Mesenteric fat pad (tissue), 1 donor: ENCODE data around the gene DEFB131A. TPM values are rescaled to one million over a fixed set of nuclear protein-coding genes. Genes with fewer than 3 reads are reported as not detected.
"Not testable (repeated sequence)": the region's sequence is repeated elsewhere in the genome, so short reads cannot be mapped to it uniquely, and the experiment has no call there.

Source experiments
- DNase-seq: peaks from one replicate; pipeline ENCODE4 v3.0.0-alpha.2; 2020; ENCODE audit warnings: low spot score
- long read RNA-seq: library from polyadenylated mRNA; unstranded; transcript quantifications from one replicate; pipeline ENCODE4 v2.0.0, GENCODE V29; 2020
- total RNA-seq: library from RNA; stranded (reverse); fragmentation: NEBNext Ultra II Directional; extraction: Animal tissue kit (Norgen Biotek cat#: 25700); gene quantifications from one replicate; pipeline ENCODE4 v1.2.1, GENCODE V29; 2021
- donor health status: DM: yes; HTN: yes; CAD: no.

The DEFB131A gene
- total RNA-seq, result not detected
- long read RNA-seq, result 0 reads

DNA sequence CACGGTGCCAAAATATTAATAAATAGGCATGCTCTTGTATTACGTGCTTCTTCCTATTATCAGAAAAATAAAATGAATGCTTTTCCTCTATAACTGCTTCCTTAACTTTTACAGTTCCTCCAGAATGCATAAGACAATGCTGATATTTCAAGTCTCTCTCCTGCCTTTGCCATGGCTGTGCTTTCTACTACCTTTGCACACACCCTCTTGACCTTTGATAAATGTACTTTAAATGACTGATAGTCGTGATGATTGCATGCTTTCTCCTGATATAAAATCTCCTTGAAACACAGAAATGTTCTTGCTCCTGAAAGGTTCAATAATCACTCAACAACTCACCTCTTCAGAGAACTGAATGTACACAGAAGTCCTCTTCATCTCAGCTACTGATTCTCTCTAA lies at the start of gene DEFB131A:
DEFB131A (plus strand) TSS at position 301 of the 400 bp plus-strand sequence. CDS start 120 bp downstream, outside the sequence.
- DNase-seq, result not testable (repeated sequence)

DNA sequence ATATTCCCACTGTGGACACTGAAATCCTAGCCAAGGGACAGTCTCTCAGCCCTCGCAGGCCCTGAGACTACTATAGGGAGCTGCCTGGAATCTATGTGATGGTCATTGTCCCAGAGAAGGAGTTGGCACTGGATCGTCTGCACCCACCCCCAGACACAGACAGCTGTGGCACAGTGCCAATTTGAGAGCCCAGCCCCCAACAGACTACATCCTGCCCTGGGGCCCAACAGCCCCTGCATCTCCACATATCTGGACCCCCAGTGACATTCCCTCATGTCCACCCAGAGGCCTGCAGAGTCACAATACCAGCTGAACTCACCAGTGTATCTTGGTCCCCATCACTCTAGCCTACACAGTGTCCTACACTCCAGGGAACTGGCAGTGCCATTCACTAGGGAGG lies 38.4 kb upstream of the DEFB131A start:
- not testable (repeated sequence) for DNase-seq

- not testable (repeated sequence) for DNase-seq
These were observed 37.7 kb upstream of the DEFB131A start for GRCh38 chr4:9406491-9406890.

- no peak for DNase-seq
These were observed 34.4 kb upstream of the DEFB131A start for GRCh38 chr4:9409793-9410192.

GRCh38 chr4:9421884-9422455 lies 22.2 kb upstream of the DEFB131A start:
- not testable (repeated sequence) for DNase-seq

- DNase-seq, result not testable (repeated sequence)
These were observed 18.3 kb upstream of the DEFB131A start for GRCh38 chr4:9425916-9426315.

GRCh38 chr4:9430061-9430460 lies 14.2 kb upstream of the DEFB131A start:
- DNase-seq, result not testable (repeated sequence)

DNA sequence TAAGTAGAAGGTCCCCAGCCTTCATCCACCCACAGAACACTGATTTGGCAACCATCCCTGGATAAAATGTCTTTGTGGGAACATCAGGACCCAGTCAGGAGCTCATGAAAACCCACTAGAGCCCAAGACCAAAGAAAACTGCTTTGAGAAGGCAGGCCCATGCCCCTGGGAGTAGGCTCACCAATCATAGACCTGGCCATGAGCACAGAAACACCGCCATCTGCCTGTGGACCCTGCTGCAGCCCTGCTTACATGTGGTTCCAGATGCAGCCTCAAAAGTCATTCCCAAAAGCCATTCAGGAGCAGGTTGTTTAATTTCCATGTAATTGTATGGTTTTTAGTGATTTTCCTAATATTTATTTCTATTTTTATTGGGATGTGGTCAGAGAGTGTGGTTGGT lies 10.9 kb upstream of the DEFB131A start:
- DNase-seq, result not testable (repeated sequence)

DNA sequence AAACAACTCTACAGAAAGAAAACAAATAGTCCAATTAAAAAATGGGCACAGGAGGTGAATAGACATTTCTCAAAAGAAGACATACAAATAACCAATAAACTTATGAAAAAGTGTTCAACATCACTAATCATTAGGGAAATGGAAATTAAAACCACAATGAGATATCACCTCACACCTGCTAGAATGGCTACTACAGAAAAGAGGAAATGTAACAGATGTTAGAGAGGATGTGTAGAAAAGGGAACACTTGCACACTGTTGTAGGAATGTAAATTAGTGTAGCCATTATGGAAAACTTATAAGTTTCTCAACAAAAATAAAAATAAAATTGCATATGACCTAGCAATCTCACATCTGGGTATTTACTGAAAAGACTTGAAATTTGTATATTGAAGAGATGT lies 7.5 kb upstream of the DEFB131A start:
- DNase-seq, result not testable (repeated sequence)

DNA sequence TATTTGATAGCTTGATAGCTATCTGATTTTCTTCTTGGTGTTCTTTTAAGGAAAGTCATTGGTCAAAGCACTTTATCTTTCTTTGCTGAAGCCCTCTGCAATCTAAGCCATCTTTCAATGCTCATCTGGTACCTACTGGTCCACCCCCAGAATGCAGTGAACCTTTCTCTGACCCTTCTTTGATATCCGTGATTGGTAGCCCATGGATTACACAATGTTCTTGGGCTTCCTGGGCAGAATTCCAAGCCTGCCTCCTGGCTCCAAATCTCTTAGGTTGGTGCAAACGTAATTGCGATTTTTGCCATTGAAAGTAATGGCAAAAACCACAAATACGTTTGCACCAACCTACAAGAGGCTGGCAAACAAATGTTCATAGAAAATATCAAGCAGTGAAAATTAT lies 1.9 kb upstream of the DEFB131A start:
- not testable (repeated sequence) for DNase-seq

- not testable (repeated sequence) for DNase-seq
These were observed 467 bp downstream of the DEFB131A start for GRCh38 chr4:9444681-9445080.

DNA sequence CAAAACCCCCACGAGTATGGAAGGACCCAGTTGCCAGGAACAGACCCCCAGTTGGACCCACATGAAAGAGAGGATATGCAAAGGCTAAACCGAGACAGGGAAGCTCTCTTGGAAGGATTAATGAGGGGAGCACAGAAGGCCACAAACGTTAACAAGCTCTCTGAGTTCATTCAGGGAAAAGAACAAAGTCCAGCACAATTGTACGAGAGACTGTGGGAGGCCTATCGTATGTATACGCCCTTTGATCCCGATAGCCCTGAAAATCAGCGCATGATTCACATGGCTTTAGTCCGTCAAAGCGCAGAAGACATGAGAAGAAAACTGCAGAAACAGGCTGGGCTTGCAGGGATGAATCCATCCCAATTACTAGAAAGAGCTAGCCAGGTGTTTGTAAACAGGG lies 8.0 kb downstream of the DEFB131A start:
- DNase-seq, result not testable (repeated sequence)

GRCh38 chr4:9454284-9454683 lies 10.1 kb downstream of the DEFB131A start:
- not testable (repeated sequence) for DNase-seq

- DNase-seq, result not testable (repeated sequence)
These were observed 10.8 kb downstream of the DEFB131A start for GRCh38 chr4:9455046-9455445.

- DNase-seq, result not testable (repeated sequence)
These were observed 35.3 kb downstream of the DEFB131A start for GRCh38 chr4:9479466-9479865.

DNA sequence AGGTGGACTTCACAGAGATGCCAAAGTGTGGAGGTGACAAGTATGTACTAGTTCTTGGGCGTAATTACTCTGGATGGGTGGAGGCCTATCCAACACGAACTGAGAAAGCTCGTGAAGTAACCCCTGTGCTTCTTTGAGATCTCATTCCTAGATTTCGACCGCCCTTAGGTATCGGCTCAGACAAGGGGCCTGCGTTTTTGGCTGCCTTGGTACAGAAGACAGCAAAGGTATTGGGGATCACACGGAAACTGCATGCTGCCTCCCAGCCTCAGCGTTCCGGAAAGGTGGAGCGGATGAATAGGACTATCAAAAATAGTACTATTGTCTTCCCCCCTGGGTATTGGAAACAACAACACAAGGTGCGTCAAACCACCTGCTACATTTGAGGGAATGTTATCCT lies 35.9 kb downstream of the DEFB131A start:
- DNase-seq, result peak; percentile 59

DNA sequence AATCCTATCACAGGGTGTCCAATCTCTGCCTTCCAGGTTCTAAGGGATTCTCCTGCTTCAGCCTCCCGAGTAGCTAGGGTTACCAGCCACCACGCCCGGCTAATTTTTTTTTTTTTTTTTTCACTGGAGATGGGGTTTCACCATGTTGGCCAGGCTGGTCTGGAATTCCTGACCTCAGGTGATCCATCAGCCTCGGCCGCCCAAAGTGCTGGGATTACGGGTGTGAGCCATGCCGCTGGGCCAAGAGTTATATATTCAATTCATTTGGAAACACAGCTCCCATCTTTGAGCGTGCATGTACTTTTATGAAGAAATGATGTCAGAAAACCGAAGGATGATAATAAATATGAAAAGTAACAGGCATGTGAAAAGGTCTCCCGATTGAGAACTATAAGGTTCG lies 38.7 kb downstream of the DEFB131A start:
- peak; percentile 57 for DNase-seq

GRCh38 chr4:9483682-9484081 lies 39.5 kb downstream of the DEFB131A start:
- peak; percentile 68 for DNase-seq

DNA sequence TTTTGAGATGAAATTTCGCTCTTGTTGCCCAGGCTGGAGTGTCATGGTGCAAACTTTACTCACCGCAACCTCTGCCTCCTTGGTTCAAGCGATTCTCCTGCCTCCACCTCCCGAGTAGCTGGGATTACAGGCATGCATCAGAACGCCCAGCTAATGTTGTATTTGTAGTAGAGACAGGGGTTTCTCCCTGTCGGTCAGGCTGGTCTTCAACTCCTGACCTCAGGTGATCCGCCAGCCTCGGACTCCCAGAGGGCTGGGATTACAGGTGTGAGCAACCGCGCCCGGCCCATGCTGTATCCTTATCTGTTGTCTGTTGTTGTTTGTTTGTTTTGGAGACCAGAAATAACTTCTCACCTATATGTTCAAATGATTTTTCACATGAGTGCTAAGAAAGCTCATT lies 42.7 kb downstream of the DEFB131A start:
- DNase-seq, result peak; percentile 16

GRCh38 chr4:9488796-9489195 lies 44.6 kb downstream of the DEFB131A start:
- peak; percentile 22 for DNase-seq

GRCh38 chr4:9490496-9490895 lies 46.3 kb downstream of the DEFB131A start:
- not testable (repeated sequence) for DNase-seq

DNA sequence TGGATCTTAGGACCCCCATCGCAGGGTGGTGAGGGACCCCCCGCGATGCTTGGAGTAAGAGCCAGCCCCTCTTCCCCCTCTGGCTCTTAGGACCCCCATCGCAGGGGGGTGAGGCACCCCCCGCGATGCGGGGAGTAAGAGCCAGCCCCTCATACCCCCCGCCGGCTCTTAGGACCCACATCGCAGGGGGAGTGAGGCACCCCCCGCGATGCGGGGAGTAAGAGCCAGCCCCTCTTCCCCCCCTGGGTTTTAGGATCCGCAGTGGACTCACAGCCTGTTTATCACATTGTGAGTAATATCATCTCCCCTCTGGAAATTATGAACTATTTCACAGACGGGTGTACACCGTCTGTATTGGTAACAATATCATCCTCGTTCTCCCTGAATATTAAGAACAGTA lies 46.8 kb downstream of the DEFB131A start:
- DNase-seq, result not testable (repeated sequence)

GRCh38 chr4:9493589-9493988 lies 49.4 kb downstream of the DEFB131A start:
- DNase-seq, result not testable (repeated sequence)
